Right lung (tissue), 10 donors: ENCODE measurements around the gene EEFSEC. TPM values are rescaled to one million over a fixed set of nuclear protein-coding genes. Genes with fewer than 3 reads are reported as not detected.

ENCODE experiments used
- DNase-seq, 2 donors: peaks; one replicate each; pipeline ENCODE4 v3.0.0-alpha.2; 2013
- long read RNA-seq, 8 donors: transcript quantifications; one replicate each; lab custom pipeline, GENCODE V29; 2026
- polyA plus RNA-seq, 5 donors: library from polyadenylated mRNA; unstranded; fragments of 120-200 nt; gene quantifications; one replicate each; pipeline versions ENCODE4 v1.2.1 to v1.2.3, GENCODE V29; 2013; ENCODE audit warnings: inconsistent platforms in 1 of 5, low replicate concordance in 1 of 5; ENCODE audit not compliant: insufficient read length in 5 of 5, insufficient read depth in 1 of 5

Gene EEFSEC, protein sequence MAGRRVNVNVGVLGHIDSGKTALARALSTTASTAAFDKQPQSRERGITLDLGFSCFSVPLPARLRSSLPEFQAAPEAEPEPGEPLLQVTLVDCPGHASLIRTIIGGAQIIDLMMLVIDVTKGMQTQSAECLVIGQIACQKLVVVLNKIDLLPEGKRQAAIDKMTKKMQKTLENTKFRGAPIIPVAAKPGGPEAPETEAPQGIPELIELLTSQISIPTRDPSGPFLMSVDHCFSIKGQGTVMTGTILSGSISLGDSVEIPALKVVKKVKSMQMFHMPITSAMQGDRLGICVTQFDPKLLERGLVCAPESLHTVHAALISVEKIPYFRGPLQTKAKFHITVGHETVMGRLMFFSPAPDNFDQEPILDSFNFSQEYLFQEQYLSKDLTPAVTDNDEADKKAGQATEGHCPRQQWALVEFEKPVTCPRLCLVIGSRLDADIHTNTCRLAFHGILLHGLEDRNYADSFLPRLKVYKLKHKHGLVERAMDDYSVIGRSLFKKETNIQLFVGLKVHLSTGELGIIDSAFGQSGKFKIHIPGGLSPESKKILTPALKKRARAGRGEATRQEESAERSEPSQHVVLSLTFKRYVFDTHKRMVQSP
- 10 to 100 TPM; 17.5 to 28.6 (median 18.8) TPM for polyA plus RNA-seq
- long read RNA-seq, donor 1, transcript EEFSEC-201 (7 exons, 2,232 nt), result major isoform, 12 of 18 reads
- long read RNA-seq, donor 1, partial matches to known transcripts, result 6 of 18 reads
- long read RNA-seq, donor 1, other reads (novel, unspliced or antisense), result 0 of 18 reads
- long read RNA-seq, donor 2, transcript EEFSEC-201 (7 exons, 2,232 nt), result major isoform, 5 of 5 reads
- long read RNA-seq, donor 2, partial matches to known transcripts, result 0 of 5 reads
- long read RNA-seq, donor 2, other reads (novel, unspliced or antisense), result 0 of 5 reads
- long read RNA-seq, donor 3, partial matches to known transcripts, result 6 of 9 reads
- long read RNA-seq, donor 3, other reads (novel, unspliced or antisense), result 0 of 9 reads
- long read RNA-seq, donor 4, partial matches to known transcripts, result 0 of 2 reads
- long read RNA-seq, donor 4, other reads (novel, unspliced or antisense), result 0 of 2 reads
- long read RNA-seq, donor 5, transcript EEFSEC-201 (7 exons, 2,232 nt), result major isoform, 12 of 17 reads
- long read RNA-seq, donor 5, partial matches to known transcripts, result 5 of 17 reads
- long read RNA-seq, donor 5, other reads (novel, unspliced or antisense), result 0 of 17 reads
- long read RNA-seq, donor 6, transcript EEFSEC-201 (7 exons, 2,232 nt), result major isoform, 11 of 16 reads
- long read RNA-seq, donor 6, partial matches to known transcripts, result 5 of 16 reads
- long read RNA-seq, donor 6, other reads (novel, unspliced or antisense), result 0 of 16 reads
- long read RNA-seq, donor 7, transcript EEFSEC-201 (7 exons, 2,232 nt), result major isoform, 14 of 14 reads
- long read RNA-seq, donor 7, partial matches to known transcripts, result 0 of 14 reads
- long read RNA-seq, donor 7, other reads (novel, unspliced or antisense), result 0 of 14 reads
- long read RNA-seq, donor 8, partial matches to known transcripts, result 0 of 3 reads
- long read RNA-seq, donor 8, other reads (novel, unspliced or antisense), result 0 of 3 reads

DNA sequence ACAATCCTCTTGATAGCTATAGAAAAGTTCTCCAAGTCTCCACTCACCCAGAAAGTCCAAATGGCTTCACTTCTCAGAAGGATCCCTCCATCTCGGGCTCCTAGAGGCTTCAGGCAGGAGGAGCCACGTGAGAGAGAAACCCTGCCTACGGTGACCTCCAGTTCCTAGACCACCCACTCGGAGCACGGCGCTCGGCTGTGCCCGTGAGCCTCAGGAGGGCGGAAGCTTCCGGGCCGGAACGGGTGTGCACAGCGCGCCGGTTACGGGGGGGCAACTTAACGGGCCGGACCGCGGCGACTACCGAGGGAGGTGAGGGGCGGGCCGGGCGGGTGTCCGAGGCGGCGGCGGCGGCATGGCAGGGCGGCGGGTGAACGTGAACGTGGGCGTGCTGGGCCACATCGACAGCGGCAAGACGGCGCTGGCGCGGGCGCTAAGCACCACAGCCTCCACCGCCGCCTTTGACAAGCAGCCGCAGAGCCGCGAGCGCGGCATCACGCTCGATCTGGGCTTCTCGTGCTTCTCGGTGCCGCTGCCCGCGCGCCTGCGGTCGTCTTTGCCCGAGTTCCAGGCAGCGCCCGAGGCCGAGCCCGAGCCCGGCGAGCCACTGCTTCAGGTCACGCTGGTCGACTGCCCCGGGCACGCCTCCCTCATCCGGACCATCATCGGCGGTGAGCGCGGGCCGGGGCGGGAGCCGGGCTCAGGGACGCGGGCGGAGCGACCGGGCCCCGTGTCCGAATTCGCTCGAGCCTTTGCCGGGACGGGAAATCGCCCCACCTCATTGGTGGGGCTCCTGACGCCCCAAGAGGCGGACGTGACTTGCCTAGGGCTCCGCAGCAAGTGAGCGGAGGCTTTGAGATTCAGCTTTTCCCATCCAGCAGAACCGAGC, at the start of gene EEFSEC:
Gene EEFSEC (plus strand): TSS at position 326 of the 886 bp plus-strand sequence. CDS start 27 bp downstream, at position 353.
- DNase-seq, result peak; percentile 70 to 72

DNA sequence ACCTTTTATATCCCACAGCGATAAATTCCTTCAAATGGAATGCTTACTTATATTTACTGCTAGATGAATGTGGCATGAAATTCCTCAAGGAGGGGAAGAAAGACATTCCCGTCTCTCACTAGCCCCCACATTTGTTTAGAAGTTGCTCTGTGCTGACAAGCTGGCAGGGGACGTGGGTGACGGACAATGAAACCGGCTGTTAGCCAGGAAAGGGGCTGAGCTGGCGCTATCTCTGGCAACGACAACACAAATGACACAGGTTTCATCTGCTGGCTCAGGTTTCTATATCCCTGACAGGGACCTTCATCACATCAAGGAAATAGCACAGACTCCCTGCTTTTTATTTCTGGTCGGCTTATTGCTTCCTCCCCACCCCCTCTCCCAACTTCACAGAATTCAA, 45.4 kb upstream of the EEFSEC start:
- DNase-seq, result no peak

DNA sequence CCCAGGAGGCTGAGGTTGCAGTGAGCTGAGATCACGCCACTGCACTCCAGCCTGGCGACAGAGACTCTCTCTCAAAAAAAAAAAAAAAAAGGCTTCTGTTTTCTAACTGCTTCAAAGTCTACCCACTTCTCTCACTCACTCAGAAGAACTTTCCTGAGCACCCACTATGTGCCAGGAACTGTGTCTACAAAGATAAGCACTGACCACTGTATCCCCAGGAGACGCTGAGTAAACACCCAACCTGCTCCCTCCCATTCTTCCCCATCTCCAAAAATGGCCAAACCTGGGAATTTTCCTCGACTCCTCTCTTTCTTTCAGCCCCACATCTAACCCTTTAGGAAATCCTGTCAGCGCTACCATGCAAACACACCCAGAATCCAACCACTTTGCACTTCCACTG, 42.1 kb upstream of the EEFSEC start:
- no peak for DNase-seq

DNA sequence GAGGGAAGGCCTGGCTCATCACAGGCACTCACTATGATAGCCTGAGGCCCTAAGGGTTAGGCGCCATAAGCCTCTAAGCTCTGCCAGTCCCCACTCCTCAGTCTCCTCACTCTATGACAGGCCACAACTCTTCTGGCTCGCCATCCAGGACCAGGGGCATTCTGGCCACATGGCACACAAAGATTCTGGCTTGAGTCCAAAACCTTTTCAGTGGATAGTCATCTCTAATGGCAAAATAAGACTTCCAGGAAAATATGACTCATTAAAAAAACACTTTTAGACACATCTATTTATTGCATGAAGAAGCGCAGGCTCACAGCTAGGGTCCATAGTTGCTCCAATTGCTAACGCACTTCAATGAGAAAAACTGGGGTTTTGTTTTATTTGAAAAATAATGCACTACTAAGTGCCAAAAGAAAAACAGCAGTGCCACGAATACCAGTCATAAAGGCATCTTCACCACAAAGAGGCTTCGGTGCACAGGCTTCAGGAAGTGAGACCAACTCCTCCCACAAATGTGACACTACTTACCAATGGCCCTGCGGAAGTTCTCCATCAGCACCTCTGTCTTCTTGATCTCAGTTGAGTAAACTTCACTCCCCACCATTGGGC, 40.8 kb upstream of the EEFSEC start:
- DNase-seq, result no peak

DNA sequence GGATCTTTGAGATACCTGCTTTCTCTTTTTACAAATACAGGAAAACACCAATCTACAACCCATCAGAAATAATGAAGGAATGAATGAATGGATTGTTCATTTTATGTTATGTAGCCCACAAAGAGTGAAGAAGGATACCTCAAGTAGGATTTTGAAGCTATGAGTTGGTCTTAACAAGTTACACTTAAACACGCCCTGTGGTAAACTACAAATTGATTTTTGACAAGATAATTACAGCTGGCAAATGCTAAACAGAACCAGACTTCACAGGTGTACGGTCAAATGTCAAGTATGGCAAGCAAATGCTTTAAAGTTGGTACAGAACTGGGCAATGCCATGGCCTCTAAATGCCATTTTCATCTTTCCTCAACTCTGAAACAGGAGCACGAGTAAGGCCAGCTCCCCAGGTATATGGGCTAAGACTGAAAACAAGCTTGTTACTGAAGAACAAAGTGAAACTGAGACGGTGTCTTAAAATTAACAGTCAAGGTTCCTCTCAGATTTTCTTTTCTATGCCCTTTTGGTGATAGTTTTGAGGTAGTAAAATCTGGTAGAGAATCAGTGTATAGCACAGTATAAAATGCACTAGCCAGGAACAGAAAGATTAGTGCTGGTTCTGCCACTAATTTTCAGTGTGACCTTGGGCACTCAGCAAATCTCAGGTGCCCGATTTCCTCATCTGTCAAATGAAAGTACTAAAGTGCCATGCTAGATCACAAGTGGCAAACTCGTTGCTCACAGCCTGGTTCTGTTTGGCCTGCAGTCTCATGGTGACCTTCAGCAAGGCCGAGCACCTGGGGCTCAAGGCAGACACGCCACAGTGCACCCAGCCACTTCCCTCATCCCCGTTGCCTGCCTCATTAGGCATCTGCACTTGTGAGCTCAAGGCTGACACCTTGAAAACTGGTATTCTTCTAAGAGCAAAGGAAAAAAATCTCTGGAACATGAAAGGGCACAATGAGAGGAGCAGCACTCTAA, 39.2 kb upstream of the EEFSEC start:
- no peak for DNase-seq

DNA sequence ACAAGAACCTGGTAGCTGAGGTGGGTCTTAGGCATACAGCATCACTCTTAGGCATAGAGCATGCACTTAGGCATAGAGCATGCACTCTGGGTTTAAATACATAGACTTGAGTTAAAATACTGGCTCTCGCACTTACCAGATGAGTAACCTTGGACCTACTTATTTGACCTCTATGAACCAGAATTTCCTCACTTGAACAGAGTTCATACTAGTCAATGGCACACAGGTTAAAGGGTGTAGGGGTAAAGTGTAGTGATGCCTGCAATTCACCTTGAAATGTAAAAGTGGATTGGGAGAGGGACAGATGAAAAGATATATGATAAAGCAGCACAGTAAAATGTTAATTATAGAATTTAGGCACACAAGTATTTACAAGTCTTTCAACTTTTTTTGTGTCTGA, 31.3 kb upstream of the EEFSEC start:
- no peak for DNase-seq

DNA sequence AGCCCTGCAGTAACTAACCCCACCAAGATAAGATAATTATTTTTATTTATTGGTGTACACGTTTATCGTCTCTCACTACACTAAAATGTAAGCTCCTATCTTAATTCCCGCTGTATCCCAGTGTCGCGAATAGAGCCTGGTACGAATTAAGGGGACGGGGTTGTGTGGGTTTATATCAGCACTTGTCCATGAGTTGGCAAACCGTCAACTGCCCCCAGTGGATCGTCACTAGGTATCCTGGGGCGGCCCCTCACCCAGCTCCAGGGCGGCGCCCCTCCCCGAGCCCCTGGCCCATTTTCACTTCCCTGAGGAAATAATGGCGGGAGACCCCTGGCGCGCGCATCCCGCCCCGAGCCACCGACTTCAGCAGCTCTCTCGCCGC, 30.1 kb upstream of the EEFSEC start:
- DNase-seq, result no peak

DNA sequence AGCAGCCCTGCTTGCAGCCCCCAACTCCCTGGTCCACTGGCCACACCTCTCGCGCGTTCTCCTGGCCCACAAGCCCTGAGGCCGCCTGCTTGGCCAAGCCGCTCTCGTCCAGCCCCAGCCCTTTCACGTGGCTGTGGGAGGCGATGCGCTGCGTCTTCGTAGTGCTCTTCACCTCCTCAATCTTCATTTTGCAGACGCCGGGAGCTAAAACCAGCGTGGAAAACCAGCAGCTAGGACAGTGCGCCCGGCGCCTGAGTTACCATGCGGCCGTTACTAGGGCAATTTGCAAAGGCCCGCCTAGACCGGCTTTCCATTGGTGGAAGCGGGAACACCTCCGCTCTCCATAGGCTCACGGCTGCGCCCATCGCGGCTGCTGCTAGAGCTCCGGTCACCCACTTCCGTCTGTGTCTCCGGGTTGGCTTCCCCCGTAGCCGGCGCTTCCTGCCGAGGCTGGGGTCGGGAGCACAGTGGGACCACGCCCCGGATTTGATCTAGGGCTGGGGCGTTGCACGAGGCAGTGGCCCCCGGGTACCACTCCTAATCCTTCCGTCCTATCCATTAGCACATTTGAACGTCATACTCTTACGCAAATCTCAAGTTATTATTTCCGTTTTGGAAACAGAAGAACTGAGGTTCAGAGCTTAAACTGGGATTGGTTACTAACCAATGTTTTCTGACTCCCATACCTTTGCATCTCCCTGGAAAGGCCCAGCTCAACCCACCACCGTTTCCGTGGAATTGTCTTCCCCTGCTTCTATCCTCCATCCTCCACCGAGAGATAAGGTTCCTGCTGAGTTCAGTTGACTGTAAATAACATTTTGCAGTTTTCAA, 29.5 kb upstream of the EEFSEC start, which contains the start of gene RUVBL1:
Gene RUVBL1 (minus strand): TSS at position 275 of the 831 bp plus-strand sequence. CDS start 88 bp downstream, at position 187.
- peak; percentile 93 to 95 for DNase-seq

DNA sequence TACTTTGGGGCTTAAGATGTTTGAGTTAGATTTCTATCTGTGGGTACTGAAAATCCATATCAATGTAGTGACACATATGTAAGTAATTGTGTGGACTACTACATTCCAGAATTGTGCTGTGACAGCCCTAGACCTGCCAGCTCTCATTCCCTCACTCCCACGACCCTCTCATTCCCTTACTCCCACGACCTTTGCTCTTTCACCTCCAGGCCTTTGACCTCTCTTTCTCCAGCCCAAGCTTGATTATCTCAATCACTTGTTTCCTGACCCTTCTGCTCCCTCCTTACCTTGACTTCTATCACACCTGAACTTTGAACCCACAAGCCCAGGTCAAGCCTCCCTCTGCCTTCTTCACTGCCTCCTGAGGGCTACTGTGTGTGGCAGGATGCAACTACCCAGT, 26.0 kb upstream of the EEFSEC start:
- no peak for DNase-seq

DNA sequence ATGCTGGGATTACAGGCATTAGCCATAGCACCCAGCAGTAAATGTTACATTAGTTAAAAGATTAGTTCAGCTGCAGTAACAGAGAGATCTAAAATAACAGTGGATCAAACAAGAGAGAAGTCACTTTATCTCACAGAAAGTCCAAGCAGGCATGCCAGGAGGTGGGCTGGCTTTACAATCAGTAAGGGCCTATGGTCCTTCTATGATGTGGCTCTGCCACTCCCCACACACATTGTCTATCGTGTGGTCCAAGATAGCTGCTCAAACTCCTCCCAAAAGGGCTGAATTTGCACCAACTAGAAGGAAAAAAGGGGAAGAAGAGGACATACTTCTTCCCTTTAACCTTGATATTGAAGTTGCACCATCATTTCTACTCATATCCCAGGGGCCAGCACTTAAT, 25.0 kb upstream of the EEFSEC start:
- DNase-seq, result no peak

DNA sequence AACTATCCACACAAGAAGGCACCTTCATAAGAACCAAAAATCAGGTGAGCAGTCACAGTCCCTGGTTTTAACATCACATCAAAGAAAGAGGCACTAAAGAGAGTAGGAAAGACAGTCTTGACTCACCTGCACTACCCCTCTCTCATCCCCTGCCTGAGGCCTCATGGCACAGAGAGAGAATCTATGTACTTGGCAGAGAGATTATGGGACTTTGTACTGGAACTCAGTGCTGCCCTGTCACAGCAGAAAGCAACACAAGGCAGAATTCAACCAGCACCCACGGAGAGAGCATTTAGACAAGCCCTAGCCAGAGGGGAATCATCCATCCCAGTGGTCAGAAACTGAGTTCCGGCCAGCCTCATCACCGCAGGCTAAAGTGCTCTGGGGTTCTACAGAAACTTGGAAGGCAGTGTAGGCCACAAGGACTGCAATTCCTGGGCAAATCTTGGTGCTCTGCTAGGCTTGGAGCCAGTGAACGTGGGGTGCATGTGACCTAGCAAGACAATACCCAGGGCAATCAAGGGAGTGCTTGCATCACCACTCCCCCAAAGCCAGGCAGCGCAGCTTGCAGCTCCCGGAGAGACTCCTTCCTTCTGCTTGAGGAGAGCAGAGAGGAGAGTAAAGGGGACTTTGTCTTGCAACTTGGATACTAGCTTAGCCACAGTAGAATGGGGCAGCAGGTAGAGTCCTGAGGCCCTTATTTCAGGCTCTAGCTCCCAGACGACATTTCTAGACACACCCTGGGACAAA, 21.2 kb upstream of the EEFSEC start:
- DNase-seq, result no peak

DNA sequence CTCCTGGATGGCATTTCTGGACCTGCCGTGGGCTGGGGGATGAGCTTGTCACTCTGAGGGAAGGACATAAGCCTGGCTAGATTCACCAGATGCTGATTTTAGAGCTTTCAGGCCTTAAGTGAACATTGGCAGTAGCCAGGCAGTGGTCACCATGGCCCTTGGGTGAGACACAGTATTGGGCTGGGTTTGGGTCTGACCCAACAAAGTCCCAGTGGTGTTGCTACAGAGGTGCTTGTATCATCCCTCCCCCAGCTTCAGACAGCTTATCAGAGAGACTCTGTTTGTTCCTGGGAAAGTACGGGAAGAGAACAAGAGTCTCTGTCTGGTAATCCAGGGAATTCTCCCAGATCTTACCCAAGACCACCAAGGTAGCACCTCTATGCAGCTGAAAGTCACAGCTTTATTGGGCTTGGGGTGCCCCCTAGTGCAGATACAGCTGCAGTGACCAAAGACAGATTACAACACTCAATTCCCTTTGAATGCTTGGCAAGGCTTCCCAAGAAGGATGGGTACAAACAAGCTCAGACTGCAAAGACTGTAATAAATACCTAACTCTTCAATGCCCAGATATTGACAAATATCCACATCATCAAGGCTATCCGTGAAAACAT, 19.9 kb upstream of the EEFSEC start:
- no peak for DNase-seq

DNA sequence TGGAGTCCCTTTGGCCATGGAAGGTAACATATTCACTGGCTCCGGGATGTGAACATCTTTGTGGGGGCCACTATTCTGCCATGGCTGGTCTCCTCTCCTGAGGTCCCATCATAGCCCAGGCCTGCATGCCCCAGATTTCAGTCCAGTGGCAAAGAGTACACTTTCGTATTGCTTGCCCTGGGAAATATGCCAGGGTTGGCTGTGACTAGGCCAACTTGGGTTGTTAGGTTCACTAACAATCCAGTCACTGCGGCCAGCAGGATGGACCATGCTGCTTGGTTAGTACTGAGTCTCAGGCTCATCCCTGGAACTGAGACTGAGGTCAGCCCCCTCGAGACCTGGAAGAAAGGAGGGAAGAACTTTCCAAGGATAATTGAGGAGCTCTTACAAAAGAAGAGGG, 9.8 kb upstream of the EEFSEC start:
- DNase-seq, result no peak

DNA sequence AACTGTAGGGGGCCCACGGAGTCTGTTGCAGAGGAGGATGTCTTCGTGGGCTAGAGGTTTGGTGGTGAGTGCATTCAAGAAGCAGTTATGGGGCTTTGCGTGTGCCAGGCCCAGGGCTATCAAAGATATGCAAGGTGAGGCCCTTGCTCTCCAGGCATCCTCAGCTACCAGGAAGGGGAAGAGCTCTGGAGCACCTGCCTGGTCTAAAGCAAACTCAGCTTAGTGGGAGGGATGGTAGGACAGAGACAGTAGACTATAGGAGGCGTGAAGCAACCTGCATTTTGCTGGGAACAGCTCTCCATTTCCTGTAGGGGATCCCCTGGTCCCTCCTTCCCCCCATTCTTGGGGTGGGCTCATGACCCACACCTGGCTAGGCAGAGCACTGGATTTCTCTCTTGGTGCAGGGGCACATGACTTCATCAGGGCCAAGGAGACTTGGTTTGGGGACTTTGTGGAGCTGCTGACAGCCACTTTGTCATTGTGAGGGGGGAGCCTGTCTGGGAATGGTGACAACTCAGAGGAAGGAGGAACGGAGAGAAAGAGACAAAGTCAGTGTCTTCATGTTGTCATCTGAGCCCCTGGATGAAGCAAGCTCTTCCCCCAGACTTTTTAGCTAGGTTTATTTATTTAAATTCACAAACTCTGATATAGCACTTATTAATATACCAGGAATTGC, 8.6 kb upstream of the EEFSEC start:
- DNase-seq, result no peak

DNA sequence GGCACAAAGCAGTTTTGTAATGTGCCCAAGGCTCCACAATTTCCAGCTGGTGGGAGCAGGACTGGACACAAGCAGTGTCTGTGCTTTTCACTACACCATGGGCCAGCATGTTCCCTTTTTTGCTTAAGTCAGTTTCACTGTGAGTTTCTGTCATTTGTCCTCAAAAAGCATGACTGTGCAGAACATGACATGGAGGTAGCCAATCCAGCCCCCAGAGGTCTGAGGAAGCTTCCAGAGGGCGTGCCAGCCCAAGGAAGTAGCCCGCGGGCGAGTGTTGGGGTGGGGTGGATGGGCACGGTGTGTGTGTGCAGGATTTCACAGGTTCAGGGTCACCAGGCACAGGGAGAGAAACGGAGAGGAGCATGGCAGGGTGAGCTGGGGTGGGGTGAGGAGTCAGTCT, 8.0 kb upstream of the EEFSEC start:
- no peak for DNase-seq

DNA sequence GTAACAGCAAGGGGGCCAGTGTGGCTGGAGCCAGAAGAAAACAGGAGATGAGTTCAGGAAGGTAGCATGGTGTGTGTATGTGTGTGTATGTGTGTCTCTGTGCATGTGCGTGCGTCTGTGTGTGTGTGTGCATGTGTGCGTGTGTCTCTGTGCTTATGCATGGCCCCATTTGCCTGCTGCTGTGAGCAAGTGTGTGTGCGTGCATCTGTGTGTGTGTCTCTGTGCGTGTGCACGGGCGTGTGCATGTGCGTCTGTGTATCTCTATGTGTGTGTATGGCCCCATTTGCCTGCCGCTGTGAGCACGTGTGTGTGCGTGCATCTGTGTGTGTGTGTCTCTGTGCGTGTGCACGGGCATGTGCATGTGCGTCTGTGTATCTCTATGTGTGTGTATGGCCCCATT, 7.1 kb upstream of the EEFSEC start:
- DNase-seq, result no peak
